Measurements from ENCODE around the gene CENPO. TPM values are rescaled to one million over a fixed set of nuclear protein-coding genes. Genes with fewer than 3 reads are reported as not detected.

CENPO gene
- total RNA-seq, 1 experiment from 2014 or later, result 27.9 TPM

DNA sequence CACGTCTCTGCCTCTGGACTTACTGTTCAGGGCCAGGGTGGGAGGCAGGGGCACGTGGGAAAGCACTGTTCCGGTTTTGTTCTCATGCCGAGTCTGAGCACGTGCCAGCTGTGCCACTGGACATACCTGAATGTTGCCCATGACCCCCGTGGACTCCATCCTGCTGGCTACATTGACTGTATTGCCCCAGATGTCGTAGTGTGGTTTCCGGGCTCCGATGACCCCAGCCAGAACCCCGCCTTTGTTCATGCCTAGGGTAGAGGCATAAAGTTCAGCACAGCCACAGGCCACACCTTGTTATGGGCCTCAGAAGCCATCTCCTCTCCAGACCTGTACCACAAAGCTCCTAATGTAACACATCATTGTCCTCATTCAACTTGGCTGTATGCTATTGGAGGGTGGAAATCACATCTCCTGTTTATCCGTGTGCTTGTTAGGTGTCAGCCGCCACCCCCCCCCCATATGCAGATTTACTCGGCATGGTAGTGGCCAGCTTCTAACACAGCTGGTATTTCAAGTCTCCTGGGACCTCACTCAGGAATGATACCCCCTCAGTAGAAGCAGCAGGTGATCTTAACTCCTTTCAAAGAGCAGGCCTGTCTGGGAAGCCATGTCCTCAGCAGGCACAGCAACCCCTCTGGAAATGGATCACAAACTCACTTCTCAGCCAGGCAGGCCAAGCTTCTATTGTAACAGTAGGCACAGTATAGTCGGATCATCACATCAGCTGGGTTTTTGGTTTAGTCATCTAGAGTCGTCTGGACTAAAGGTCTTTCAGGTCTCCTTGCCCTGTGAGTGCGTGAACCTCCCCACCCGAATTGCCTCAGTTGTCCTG is 27.6 kb downstream of the CENPO start:
- Histone ChIP-seq H3K27ac (ENCODE audit: low read depth, low read length) (no peak overlapping the region; the same call in 1 of the 2 replicates), H3K9me3 (ENCODE audit: control insufficient read depth in 1 of 2, insufficient read depth in 1 of 2, low read depth in 1 of 2, low read length in 2 of 2) (no peaks in the 10 kb centered on the region), H3K9ac (ENCODE audit: low read length) (no peak overlapping the region), H3K79me2 (ENCODE audit: insufficient read depth, low read length) (0 out of 2 replicates have a peak, but pooled peaks cover 2% of the 10 kb centered on the region), H3K4me1 (ENCODE audit: control insufficient read depth in 1 of 2, insufficient read depth in 2 of 2, low read length in 2 of 2) (no peaks in the 10 kb centered on the region), H3K36me3 (ENCODE audit: control insufficient read depth in 1 of 2, insufficient read depth in 2 of 2, low read length in 2 of 2) (peaks cover 30 to 60% of the 10 kb centered on the region in 2 experiments), H3K4me2 (ENCODE audit: low read length) (no peak overlapping the region), H3K27me3 (ENCODE audit: insufficient read depth, low read length) (no peaks in the 10 kb centered on the region), H3K4me3 (replicated peaks in 1 of 2; ENCODE audit: low read depth in 1 of 2, low read length in 2 of 2) (no peak overlapping the region), H3K9me2 (ENCODE audit: insufficient read depth) (no peaks in the 10 kb centered on the region), H4K20me1 (ENCODE audit: insufficient read depth) (no peaks in the 10 kb centered on the region), H2AFZ (ENCODE audit: low read depth, low read length, poor library complexity, severe bottlenecking) (no peak overlapping the region)
- CTCF ChIA-PET, result no interaction called here
- POLR2A ChIA-PET, result no interaction called here
- TF ChIP-seq YY1 (IDR thresholded peaks at IDR 0.05; ENCODE audit: extremely low read depth, insufficient replicate concordance, low read depth, low read length) (no peak), CBX3 (IDR thresholded peaks at IDR 0.05; ENCODE audit: low read depth) (no peak), EGR1 (IDR thresholded peaks at IDR 0.05; ENCODE audit: low read depth) (no peak), REST (IDR thresholded peaks at IDR 0.05; ENCODE audit: low read depth) (no peak), EZH2phosphoT487 (IDR thresholded peaks at IDR 0.05; ENCODE audit: borderline replicate concordance) (no peak), FOSL1 (IDR thresholded peaks at IDR 0.05; ENCODE audit: low read depth) (no peak), CEBPB (IDR thresholded peaks at IDR 0.05; ENCODE audit: low read depth) (no peak), ATF3 (IDR thresholded peaks at IDR 0.05) (no peak), EZH2 (IDR thresholded peaks at IDR 0.05) (no peak), TCF7L2 (IDR thresholded peaks at IDR 0.05; ENCODE audit: borderline replicate concordance, extremely low read depth, insufficient read depth, insufficient read length) (no peak), POLR2AphosphoS5 (IDR thresholded peaks at IDR 0.05; ENCODE audit: low read depth, low read length) (no peak), SP1 (IDR thresholded peaks at IDR 0.05; ENCODE audit: low read depth) (no peak), RAD21 (IDR thresholded peaks at IDR 0.05; ENCODE audit: low read depth) (no peak), SRF (IDR thresholded peaks at IDR 0.05; ENCODE audit: low read depth) (no peak)
- TF ChIP-seq, protein P1, sequence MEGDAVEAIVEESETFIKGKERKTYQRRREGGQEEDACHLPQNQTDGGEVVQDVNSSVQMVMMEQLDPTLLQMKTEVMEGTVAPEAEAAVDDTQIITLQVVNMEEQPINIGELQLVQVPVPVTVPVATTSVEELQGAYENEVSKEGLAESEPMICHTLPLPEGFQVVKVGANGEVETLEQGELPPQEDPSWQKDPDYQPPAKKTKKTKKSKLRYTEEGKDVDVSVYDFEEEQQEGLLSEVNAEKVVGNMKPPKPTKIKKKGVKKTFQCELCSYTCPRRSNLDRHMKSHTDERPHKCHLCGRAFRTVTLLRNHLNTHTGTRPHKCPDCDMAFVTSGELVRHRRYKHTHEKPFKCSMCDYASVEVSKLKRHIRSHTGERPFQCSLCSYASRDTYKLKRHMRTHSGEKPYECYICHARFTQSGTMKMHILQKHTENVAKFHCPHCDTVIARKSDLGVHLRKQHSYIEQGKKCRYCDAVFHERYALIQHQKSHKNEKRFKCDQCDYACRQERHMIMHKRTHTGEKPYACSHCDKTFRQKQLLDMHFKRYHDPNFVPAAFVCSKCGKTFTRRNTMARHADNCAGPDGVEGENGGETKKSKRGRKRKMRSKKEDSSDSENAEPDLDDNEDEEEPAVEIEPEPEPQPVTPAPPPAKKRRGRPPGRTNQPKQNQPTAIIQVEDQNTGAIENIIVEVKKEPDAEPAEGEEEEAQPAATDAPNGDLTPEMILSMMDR (IDR thresholded peaks at IDR 0.05 in 2 of 3, conservative IDR thresholded peaks at IDR 0.05 in 1 of 3; ENCODE audit: borderline replicate concordance in 1 of 3, insufficient read depth in 1 of 3, low read depth in 2 of 3, low read length in 2 of 3), result no peak
- RAD21 ChIA-PET (ENCODE audit: low non-redundant PET in 1 of 2, low total read pairs in 2 of 2, uncharacterized antibody in 2 of 2, unreplicated experiment in 2 of 2), result interaction anchor here in 1 of 2 experiments (1.1 kb wide), 1 partner anchor 399 kb away, joined by 3 read pairs; no protein-coding TSS in a partner anchor
- DNase-seq (ENCODE audit: low read depth, low spot score) (no peak), ATAC-seq (no peak; the same call in 1 of the 2 replicates)
- BruUV-seq (replicated peaks), result no TSS peak
- intact Hi-C loops (cut with micrococcal nuclease), result no loop called here
